CD4-positive, alpha-beta T cell (primary cell): ENCODE results near the gene GPR68. TPM values are rescaled to one million over a fixed set of nuclear protein-coding genes. Genes with fewer than 3 reads are reported as not detected.

Experiments
- ATAC-seq: fragments of 200-7000 bp; cut with Tn5 transposase; one replicate; pipeline ENCODE4 v1.10.0; 2022; ENCODE audit warnings: mild to moderate bottlenecking; ENCODE audit not compliant: poor library complexity
- CTCF ChIA-PET: fragments of 350-600 bp; sonication (Branson Sonifier 250); formaldehyde crosslinking; loops from one replicate; lab custom pipeline; 2021; ENCODE audit warnings: antibody characterized with exemption, inconsistent platforms; lab: Charles Lee
- POLR2A ChIA-PET: fragments of 350-600 bp; sonication (Branson Sonifier 250); formaldehyde crosslinking; loops from one replicate; lab custom pipeline; 2021; ENCODE audit warnings: antibody characterized with exemption, inconsistent platforms; lab: Charles Lee
- DNase-seq, 14 experiments: peaks; one replicate each; pipeline ENCODE4 v3.0.0-alpha.2; 2013 to 2020; ENCODE audit warnings: mixed read lengths in 2 of 14
- H3K27ac ChIP-seq, 2 donors: one replicate each; pipeline versions ENCODE4 v1.5.1 to v1.7.0; 2013; ENCODE audit warnings: low read length in 2 of 2, low read depth in 1 of 2, mild to moderate bottlenecking in 1 of 2
- H3K27me3 ChIP-seq, 2 experiments: 1 replicate in 1 of 2; 2 replicates in 1 of 2; pipeline versions ENCODE4 v1.6.1 to v1.7.0; 2013; ENCODE audit warnings: low read length in 2 of 2, control low read depth in 1 of 2, mild to moderate bottlenecking in 1 of 2, moderate library complexity in 1 of 2; ENCODE audit not compliant: insufficient read depth in 2 of 2, control insufficient read depth in 1 of 2
- H3K36me3 ChIP-seq: one replicate; pipeline ENCODE4 v1.6.1; 2013; ENCODE audit warnings: low read length, control low read depth; ENCODE audit not compliant: insufficient read depth
- H3K4me1 ChIP-seq: one replicate; pipeline ENCODE4 v1.6.1; 2013; ENCODE audit warnings: low read length, control low read depth; ENCODE audit not compliant: insufficient read depth
- H3K4me3 ChIP-seq: one replicate; pipeline ENCODE4 v1.5.1; 2013; ENCODE audit warnings: mild to moderate bottlenecking, low read length, moderate library complexity
- H3K9me3 ChIP-seq, 2 experiments: 1 replicate in 1 of 2; 2 replicates in 1 of 2; pipeline versions ENCODE4 v1.6.1 to v1.7.0; 2013; ENCODE audit warnings: low read length in 2 of 2, mild to moderate bottlenecking in 2 of 2, control low read depth in 1 of 2, moderate library complexity in 1 of 2; ENCODE audit not compliant: control insufficient read depth in 1 of 2, insufficient read depth in 1 of 2
- H3K27ac Mint-ChIP-seq: one replicate; pipeline ENCODE4 v1.8.0; 2020; ENCODE audit warnings: mixed read lengths
- H3K27me3 Mint-ChIP-seq: one replicate; pipeline ENCODE4 v1.8.0; 2021; ENCODE audit warnings: mixed read lengths
- H3K36me3 Mint-ChIP-seq: one replicate; pipeline ENCODE4 v1.8.0; 2021; ENCODE audit warnings: low read depth, mixed read lengths
- H3K4me1 Mint-ChIP-seq: one replicate; pipeline ENCODE4 v1.8.0; 2021; ENCODE audit warnings: low read depth, mixed read lengths
- H3K4me3 Mint-ChIP-seq: one replicate; pipeline ENCODE4 v1.8.0; 2020; ENCODE audit warnings: mild to moderate bottlenecking, mixed read lengths
- H3K9me3 Mint-ChIP-seq: one replicate; pipeline ENCODE4 v1.8.0; 2020; ENCODE audit warnings: mixed read lengths
- CTCF ChIP-seq: fragments of 200-600 bp; IDR thresholded peaks from one replicate; pipeline ENCODE4 v1.8.0; 2022; ENCODE audit warnings: antibody characterized with exemption, mild to moderate bottlenecking
- intact Hi-C, 2 experiments: fragments of 100-400 bp; cut with DNase I in 1 of 2; cut with micrococcal nuclease in 1 of 2; formaldehyde crosslinking; loops; one replicate each; pipeline versions ENCODE4 v1.15.1 to v1.9.0; 2023 to 2025; cut with DNase I, micrococcal nuclease
- total RNA-seq, 174 experiments: library from RNA in 2 of 174; stranded (reverse) in 2 of 174; gene quantifications; one replicate each; pipeline ENCODE4 v1.2.3 and lab custom pipeline; 2021 to 2026

Gene GPR68
- total RNA-seq, 2 experiments from 2014 or later, result 2.8 to 2.9 TPM

GRCh38 chr14:91225025-91225424, 19.5 kb downstream of the GPR68 start:
- H3K36me3 Mint-ChIP-seq, result peaks cover 23% of the 10 kb centered on the region
- CTCF ChIA-PET, result no interaction called here
- H3K27me3 ChIP-seq, result no peaks in the 10 kb centered on the region
- no peak overlapping the region for H3K4me3 Mint-ChIP-seq
- peaks cover 11% of the 10 kb centered on the region for H3K36me3 ChIP-seq
- H3K4me3 ChIP-seq, result no peak overlapping the region
- no peaks in the 10 kb centered on the region for H3K27me3 Mint-ChIP-seq
- POLR2A ChIA-PET, result no interaction called here
- no peak overlapping the region for H3K27ac ChIP-seq
- no peak for TF ChIP-seq CTCF
- no peaks in the 10 kb centered on the region for H3K9me3 Mint-ChIP-seq
- ATAC-seq (no peak), DNase-seq (no peak)
- H3K4me1 ChIP-seq, result peaks cover 76% of the 10 kb centered on the region
- H3K9me3 ChIP-seq, result no peaks in the 10 kb centered on the region
- no peak overlapping the region for H3K27ac Mint-ChIP-seq
- intact Hi-C loops, result loop anchor here (5.0 kb wide), 2 partner anchors 33 to 37 kb away; no protein-coding TSS in a partner anchor
- peaks cover 91% of the 10 kb centered on the region for H3K4me1 Mint-ChIP-seq

GRCh38 chr14:91223028-91223783, 21.3 kb downstream of the GPR68 start:
- Histone ChIP-seq H3K4me1 (peaks cover 60% of the 10 kb centered on the region), H3K4me3 (no peak overlapping the region), H3K36me3 (peaks cover 11% of the 10 kb centered on the region), H3K9me3 (no peaks in the 10 kb centered on the region), H3K27me3 (no peaks in the 10 kb centered on the region), H3K27ac (no peak overlapping the region)
- Mint-ChIP-seq H3K27ac (peak overlapping the region; percentile 46), H3K9me3 (no peaks in the 10 kb centered on the region), H3K4me1 (peaks cover 73% of the 10 kb centered on the region), H3K27me3 (no peaks in the 10 kb centered on the region), H3K36me3 (peaks cover 26% of the 10 kb centered on the region), H3K4me3 (no peak overlapping the region)
- ATAC-seq (peak; percentile 30), DNase-seq (peak in 2 of 14 experiments; percentile 43 to 71)
- intact Hi-C loops, result loop anchor here in 1 of 2 experiments (5.0 kb wide), 1 partner anchor 59 kb away; no protein-coding TSS in a partner anchor
- no peak for TF ChIP-seq CTCF
- ChIA-PET POLR2A (interaction anchor here (1.2 kb wide), 1 partner anchor 45 kb away, joined by 4 read pairs; no protein-coding TSS in a partner anchor), CTCF (no interaction called here)

GRCh38 chr14:91221270-91221669, 23.2 kb downstream of the GPR68 start:
- POLR2A ChIA-PET, result interaction anchor here (1.0 kb wide), 1 partner anchor 22 kb away, joined by 3 read pairs; no protein-coding TSS in a partner anchor
- DNase-seq (no peak), ATAC-seq (no peak)
- Mint-ChIP-seq H3K4me1 (peaks cover 53% of the 10 kb centered on the region), H3K4me3 (no peak overlapping the region), H3K9me3 (no peaks in the 10 kb centered on the region), H3K27me3 (no peaks in the 10 kb centered on the region), H3K27ac (peak overlapping the region; percentile 28), H3K36me3 (peaks cover 34% of the 10 kb centered on the region)
- Histone ChIP-seq H3K27me3 (no peaks in the 10 kb centered on the region), H3K4me3 (no peak overlapping the region), H3K4me1 (peaks cover 41% of the 10 kb centered on the region), H3K9me3 (no peaks in the 10 kb centered on the region), H3K27ac (no peak overlapping the region), H3K36me3 (peaks cover 24% of the 10 kb centered on the region)
- CTCF ChIA-PET, result no interaction called here
- TF ChIP-seq CTCF, result no peak
- intact Hi-C loops, result loop anchor here in 1 of 2 experiments (5.0 kb wide), 1 partner anchor 61 kb away; no protein-coding TSS in a partner anchor
